DOHH2 (cell line): ENCODE data around the gene UBTD2.

Experiments
- CTCF ChIP-seq: fragments of 200-600 bp; sonication (generic); IDR thresholded peaks from one replicate; pipeline ENCODE4 v1.5.1; 2014; ENCODE audit warnings: antibody characterized with exemption, mild to moderate bottlenecking, low read depth, low read length; ENCODE audit not compliant: poor library complexity, severe bottlenecking
- EZH2phosphoT487 ChIP-seq: fragments of 200-600 bp; sonication (generic); IDR thresholded peaks from 2 replicates; pipeline ENCODE4 v1.6.1; 2017; ENCODE audit warnings: borderline replicate concordance, mild to moderate bottlenecking, antibody characterized with exemption, low read length, moderate library complexity, mixed read lengths

GRCh38 chr5:172302047-172302710 is 18.6 kb upstream of the UBTD2 start:
- TF ChIP-seq CTCF (no peak), EZH2phosphoT487 (no peak)
